NCI-H748 (cell line): Measurements from ENCODE around the gene GPBP1.
A peak's percentile ranks its signal among the peaks of the same experiment; 100 is the strongest.

Experiments
- DNase-seq: peaks from one replicate; lab custom pipeline; 2025; ENCODE audit not compliant: unreplicated experiment; lab: John Stamatoyannopoulos, UW

GPBP1 gene

DNA sequence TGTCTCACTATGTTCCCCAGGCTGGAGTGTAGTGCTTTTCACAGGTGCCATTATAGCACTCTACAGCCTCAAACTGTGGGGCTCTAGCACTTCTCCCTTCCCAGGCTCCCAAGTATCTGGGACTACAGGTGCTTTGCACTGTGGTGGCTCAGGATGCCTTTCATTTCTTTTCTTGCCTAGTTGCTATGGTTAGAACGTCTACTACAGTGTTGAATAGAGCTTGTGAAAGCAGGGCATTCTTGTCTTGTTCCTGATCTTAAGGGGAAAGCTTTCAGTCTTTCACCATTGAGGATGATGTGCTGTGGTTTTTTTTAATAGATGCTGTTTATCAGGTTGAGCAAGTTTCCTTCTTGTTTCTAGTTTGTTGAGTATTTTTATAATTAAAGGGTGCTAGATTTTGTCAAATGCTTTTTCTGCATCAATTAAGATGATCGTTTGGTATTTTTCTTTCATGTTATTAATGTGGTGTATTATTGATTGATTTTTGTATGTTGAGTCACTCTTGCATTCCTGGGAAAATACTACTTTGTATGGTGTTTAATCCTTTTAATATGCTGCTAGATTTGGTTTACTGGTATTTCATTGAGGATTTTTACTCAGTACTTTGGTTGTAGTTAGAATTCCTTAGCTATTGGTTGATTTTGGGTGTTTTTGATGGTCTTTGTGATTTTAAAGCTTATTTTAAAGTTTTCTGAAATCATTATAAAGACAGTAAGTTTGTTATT is 35.6 kb downstream of the GPBP1 start:
- DNase-seq = no peak

DNA sequence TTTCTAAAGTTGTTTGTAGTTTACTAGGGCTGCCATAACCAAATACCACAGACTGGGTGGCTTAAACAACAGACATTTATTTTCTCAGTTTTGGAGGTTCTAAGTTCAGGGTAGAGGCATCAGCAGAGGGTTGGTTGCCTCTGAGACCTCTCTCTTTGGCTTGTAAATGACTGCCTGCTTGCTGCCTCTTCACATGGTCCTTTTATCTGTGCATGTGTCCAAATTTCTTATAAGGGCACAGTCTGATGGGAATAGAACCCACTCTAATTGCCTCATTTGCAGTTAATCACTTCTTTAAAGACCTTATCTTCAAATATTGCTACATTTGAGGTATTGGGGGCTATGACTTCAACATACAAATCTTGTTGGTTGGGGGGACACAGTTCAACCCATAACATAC is 36.8 kb downstream of the GPBP1 start:
- no peak for DNase-seq

GRCh38 chr5:57211039-57211438 is 37.2 kb downstream of the GPBP1 start:
- no peak for DNase-seq

DNA sequence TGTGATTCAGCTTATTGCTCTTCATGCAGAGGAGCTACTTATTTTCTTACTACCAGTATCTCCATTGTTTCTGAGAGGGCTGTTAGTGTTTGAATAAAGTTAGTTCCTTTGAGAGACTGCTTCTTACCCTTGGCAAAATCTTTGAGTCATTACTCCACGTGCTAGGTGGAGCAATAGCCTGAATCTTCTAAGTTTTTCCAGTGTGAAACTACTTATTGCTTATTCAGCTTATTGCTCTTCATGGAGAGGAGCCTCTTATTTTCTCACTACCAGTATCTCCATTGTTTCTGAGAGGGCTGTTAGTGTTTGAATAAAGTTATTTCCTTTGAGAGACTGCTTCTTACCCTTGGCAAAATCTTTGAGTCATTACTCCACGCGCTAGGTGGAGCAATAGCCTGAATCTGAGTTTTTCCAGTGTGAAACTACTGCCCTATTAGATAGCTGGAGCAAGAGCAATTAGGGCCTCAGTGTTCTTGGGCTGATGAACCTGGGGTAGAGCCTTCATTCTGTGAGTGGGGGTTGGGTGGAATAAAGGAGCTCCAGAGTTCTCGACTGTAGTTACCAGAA is 41.9 kb downstream of the GPBP1 start:
- DNase-seq = no peak

DNA sequence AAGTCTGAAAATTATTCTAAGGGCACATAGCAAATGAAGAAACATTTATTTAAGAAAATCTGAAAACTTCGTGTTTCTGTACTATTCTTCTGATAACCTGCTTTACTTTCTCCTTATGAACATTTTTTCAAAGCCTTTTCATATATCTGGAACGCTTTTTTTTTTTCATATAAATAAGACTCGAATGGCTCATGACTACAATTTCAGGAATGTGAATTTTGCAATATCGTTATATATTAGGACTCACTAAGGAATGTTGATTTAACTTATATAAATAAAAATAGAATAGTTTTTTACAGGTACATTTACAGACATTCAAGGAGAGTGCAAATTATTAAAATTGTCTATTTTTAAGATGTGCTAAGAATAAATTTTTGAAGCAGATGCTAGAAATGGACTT is 42.9 kb downstream of the GPBP1 start:
- no peak for DNase-seq

GRCh38 chr5:57219386-57219785 is 45.5 kb downstream of the GPBP1 start:
- DNase-seq = no peak

DNA sequence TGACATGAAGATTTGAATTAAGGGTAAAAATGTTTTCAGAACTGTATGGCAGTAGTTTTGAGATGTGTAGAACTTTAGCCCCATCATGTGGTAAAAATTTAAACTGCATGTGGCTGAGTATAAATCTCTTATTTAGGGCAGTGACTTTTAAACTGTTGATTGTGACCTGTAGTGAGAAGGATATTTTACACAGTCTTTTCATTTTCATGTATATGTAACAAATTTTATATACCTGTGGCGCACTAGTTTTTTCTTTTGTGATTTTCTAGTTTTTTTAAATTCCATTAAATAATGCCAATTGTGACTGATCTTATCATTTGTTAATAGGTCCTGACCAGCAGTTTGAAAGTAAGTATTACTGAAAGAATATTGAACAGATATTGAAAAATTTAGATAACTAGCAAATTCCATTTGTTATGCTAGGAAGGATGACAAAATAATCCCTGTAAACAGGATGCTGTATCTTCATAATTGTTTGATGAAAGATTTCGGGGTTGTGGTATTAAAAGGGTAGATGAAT is 47.2 kb downstream of the GPBP1 start:
- DNase-seq = peak; percentile 46

DNA sequence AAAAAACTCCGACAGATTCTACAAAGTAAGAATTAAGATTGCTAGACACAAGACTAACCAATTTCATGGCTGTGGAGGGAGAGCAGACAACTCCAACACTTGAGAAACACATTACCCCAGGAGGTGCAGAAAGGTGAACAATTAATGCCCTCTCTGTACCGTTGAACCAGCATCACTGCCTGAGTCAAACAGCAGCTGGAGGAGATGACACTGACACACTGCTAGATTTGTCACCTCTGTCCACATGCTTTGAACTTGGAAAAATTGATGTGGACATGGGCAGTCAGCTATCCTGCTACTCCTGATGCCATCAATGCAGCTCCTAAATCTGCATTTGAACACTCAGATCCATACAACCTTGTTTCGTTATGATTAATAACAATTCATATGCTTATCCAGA is 51.7 kb downstream of the GPBP1 start:
- DNase-seq = no peak

DNA sequence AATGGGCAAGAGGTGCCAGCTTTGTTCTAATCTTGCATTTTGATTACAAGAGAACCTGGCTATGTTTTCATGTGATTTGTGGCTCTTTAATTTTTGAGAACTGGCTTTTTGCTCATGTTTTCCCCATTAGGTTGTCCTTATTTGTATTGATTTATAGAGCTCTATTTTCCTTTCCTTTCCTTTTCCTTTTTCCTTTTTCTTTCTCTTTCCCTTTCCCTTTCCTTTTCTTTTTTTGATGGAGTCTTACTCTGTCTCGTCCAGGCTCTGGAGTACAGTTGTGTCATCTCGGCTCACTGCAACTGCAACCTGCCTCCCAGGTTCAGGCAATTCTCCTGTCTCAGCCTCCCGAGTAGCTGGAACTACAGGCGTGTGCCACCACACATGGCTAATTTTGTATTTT is 55.5 kb downstream of the GPBP1 start:
- DNase-seq = no peak

GRCh38 chr5:57231607-57232006 is 57.7 kb downstream of the GPBP1 start:
- no peak for DNase-seq

GRCh38 chr5:57232293-57233033 is 58.6 kb downstream of the GPBP1 start:
- no peak for DNase-seq

- DNase-seq = no peak
Measured at GRCh38 chr5:57243286-57244137, 69.7 kb downstream of the GPBP1 start.

DNA sequence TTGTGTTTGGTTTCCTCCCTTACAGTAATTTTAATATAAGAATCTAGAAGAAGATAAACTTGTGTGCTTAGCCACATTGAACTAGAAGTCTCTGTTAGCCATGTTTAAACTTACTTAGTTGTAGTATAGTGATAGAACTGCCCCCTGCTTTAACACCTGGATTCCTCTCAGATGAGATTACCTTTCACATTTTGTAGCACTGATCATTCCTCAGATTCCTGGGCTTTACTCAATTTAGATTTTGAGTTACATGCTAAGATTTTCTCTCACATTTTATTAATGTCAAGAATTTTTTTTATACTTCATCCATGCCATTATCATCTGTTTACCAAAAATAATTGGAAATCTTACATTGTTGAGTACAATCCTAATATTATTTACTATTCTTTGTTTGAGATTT is 70.5 kb downstream of the GPBP1 start:
- DNase-seq = no peak

GRCh38 chr5:57246426-57246825 is 72.6 kb downstream of the GPBP1 start:
- DNase-seq = no peak

DNA sequence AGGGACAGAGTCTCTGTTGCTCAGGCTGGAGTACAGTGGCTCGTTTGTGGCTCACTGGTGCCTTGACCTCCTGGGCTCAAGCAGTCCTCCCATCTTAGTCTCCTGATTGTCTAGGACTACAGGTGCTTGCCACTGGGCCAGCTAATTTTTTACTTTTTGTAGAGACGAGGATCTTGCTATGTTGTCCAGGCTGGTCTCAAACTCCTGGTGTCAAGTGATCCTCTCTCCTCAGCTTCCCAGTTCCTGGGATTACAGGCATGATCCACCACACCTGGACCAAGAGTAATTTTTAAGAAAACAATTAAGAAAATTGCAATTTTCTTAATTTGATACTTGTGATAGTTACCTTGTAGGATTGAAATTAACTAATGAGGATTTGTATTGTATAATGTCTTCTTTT is 73.9 kb downstream of the GPBP1 start:
- no peak for DNase-seq

DNA sequence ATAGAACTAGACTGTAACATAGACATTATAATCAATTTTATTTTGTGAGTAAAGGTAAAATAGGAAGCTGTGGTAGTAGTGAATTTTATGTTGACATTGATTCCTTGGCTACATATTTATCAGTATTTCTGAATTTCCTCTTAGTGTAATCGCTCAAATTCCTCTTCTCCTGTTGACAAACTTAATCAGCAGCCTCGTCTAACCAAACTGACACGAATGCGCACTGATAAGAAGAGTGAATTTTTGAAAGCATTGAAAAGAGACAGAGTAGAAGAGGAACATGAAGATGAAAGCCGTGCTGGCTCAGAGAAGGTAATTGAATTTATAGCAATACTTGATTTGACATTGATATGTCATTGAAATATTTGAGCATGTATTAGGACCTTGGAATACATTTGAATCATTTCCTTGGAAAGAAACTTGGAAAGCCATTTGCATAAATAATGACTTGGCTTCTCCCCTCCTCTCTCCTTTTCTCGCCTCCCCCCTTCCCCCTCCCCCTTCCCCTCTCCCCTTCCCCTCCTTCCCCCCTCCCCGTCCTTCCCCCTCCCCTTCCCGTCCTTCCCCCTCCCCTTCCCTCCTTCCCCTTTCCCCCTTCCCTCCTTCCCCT is 75.5 kb downstream of the GPBP1 start:
- DNase-seq = no peak

DNA sequence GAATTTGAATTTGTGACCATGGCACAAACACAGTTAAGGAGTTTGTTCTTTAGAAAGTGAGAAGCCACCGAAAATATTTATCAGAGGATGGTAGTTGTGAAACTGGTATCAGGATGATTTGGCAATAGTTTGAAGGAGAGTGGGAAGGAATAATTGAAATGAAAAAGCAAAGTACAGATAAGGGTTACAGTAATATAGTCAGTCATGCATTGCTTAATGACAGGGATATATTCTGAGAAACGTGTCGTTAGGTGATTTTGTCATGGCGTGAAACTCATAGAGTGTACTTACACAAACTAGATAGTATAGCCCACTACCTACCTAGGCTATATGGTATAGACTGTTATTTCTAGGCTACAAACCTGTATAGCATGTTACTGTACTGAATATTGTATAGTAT is 84.2 kb downstream of the GPBP1 start:
- DNase-seq = no peak

GRCh38 chr5:57258943-57259342 is 85.1 kb downstream of the GPBP1 start:
- no peak for DNase-seq

DNA sequence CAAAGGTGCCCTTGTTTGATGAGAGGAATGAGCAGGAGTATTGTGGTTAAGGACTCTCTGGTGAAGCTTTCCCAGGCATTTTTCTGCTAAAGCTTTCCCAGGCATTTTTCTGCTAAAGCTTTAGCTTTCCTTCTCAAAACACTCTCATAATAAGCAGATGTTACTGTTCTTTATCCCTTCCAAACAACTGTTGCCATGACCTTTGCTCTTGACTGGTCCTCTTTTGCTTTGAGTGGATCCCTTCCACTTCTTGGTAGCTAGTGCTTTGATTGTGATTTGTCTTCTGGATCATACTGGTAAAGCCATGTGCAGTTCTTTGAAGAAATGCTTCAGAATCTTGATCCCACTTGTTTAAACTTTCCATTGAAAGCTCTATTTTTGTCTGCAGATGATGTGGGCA is 85.8 kb downstream of the GPBP1 start:
- DNase-seq = no peak

DNA sequence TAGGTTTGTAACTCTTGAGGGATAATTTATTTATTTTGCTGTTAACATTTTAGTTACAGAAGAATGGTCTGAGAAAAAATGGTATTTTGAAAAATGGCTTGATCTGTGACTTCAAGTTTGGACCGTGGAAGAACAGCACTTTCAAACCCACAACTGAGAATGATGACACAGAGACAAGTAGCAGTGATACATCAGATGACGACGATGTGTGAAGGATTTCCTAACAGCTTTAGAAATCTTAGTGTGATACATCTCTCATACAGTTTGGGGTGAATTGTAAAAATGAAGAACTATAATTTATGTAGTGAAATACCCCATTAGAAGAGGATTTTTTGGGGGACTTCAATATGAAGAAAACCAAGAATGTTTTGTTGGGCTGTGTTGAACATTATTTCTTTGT is 88.7 kb downstream of the GPBP1 start:
- no peak for DNase-seq

DNA sequence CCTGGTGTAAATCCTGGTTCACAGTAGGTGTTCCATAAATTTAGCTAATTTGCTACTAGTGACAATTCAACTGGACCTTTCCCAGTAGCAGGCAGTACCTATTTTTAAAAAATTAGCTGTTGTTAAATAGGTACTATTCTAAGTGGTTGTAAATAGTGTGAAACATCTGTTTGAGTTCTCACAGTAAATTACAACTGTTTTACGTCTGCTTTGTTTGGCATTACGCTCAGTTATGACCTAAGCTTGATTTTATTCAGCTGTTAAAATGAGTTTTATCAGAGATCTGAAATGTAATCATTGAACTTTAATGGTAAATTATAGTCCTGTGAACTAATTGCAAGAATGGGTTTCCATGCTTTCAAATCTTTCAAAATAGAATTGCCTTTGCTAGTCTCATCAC is 93.9 kb downstream of the GPBP1 start:
- peak; percentile 60 for DNase-seq
